Activated CD4-positive, alpha-beta T cell treated with anti-CD3 and anti-CD28 coated beads, Interleukin-2, amount 10 ng/mL, durations not matched to agents 24 days and 14 days (primary cell): ENCODE data around the gene DAZ3. TPM values are rescaled to one million over a fixed set of nuclear protein-coding genes. Genes with fewer than 3 reads are reported as not detected.
"Not testable (repeated sequence)": the region's sequence is repeated elsewhere in the genome, so short reads cannot be mapped to it uniquely, and the experiment has no call there.

ENCODE experiments used
- DNase-seq: peaks from one replicate; pipeline ENCODE4 v3.0.0; 2022
- H3K27ac Mint-ChIP-seq: one replicate; pipeline ENCODE4 v1.8.0; 2022; ENCODE audit warnings: mild to moderate bottlenecking, mixed read lengths
- H3K27me3 Mint-ChIP-seq: one replicate; pipeline ENCODE4 v1.8.0; 2022; ENCODE audit warnings: mixed read lengths
- H3K36me3 Mint-ChIP-seq: one replicate; pipeline ENCODE4 v1.8.0; 2022; ENCODE audit warnings: low read depth, mild to moderate bottlenecking, mixed read lengths
- H3K4me1 Mint-ChIP-seq: one replicate; pipeline ENCODE4 v1.8.0; 2021; ENCODE audit warnings: mixed read lengths
- H3K4me3 Mint-ChIP-seq: one replicate; pipeline ENCODE4 v1.8.0; 2022; ENCODE audit warnings: mild to moderate bottlenecking, moderate library complexity, mixed read lengths
- H3K9me3 Mint-ChIP-seq: one replicate; pipeline ENCODE4 v1.8.0; 2021; ENCODE audit warnings: mixed read lengths
- intact Hi-C: fragments of 100-400 bp; cut with micrococcal nuclease; formaldehyde crosslinking; loops from one replicate; pipeline ENCODE4 v1.15.1; 2023
- total RNA-seq: library from RNA; stranded (reverse); gene quantifications from 2 replicates; pipeline ENCODE4 v1.2.3, GENCODE V29; 2022

The DAZ3 gene, protein sequence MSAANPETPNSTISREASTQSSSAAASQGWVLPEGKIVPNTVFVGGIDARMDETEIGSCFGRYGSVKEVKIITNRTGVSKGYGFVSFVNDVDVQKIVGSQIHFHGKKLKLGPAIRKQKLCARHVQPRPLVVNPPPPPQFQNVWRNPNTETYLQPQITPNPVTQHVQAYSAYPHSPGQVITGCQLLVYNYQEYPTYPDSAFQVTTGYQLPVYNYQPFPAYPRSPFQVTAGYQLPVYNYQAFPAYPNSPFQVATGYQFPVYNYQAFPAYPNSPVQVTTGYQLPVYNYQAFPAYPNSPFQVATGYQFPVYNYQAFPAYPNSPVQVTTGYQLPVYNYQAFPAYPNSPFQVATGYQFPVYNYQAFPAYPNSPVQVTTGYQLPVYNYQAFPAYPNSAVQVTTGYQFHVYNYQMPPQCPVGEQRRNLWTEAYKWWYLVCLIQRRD
- total RNA-seq = not detected in 2 replicates

DNA sequence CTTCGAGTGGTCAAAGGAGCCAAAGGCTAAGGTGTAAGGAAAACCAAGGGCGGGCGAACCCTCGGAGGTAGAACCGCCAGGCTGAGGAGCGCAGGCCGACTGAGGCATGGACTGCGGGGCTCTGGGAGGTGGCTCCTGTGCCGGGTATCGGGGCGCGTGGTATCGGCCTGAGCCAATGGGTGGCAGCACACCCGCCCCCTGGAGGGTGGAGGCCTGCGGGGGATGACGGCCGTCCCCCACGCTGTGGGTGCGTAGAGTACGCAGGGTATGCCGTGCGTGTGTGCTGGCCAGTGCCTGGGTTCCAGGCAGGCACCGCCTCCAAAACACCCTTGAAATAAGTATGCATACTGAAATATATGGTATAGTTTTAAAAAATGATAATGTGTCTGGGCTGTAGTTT is at the start of gene DAZ3:
Gene DAZ3 (minus strand): TSS at position 101 of the 400 bp plus-strand sequence. CDS start 208 bp downstream, outside the sequence.
- H3K9me3 Mint-ChIP-seq, H3K36me3 Mint-ChIP-seq, H3K4me3 Mint-ChIP-seq, H3K4me1 Mint-ChIP-seq, intact Hi-C loops, H3K27me3 Mint-ChIP-seq, DNase-seq, H3K27ac Mint-ChIP-seq: not testable (repeated sequence)

DNA sequence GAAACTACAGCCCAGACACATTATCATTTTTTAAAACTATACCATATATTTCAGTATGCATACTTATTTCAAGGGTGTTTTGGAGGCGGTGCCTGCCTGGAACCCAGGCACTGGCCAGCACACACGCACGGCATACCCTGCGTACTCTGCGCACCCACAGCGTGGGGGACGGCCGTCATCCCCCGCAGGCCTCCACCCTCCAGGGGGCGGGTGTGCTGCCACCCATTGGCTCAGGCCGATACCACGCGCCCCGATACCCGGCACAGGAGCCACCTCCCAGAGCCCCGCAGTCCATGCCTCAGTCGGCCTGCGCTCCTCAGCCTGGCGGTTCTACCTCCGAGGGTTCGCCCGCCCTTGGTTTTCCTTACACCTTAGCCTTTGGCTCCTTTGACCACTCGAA is 20.4 kb upstream of the DAZ3 start, which contains the start of gene DAZ4:
Gene DAZ4 (plus strand): TSS at position 301 of the 400 bp plus-strand sequence. CDS start 208 bp downstream, outside the sequence.
- H3K4me1 Mint-ChIP-seq, intact Hi-C loops, H3K27me3 Mint-ChIP-seq, H3K4me3 Mint-ChIP-seq, H3K9me3 Mint-ChIP-seq, DNase-seq, H3K36me3 Mint-ChIP-seq, H3K27ac Mint-ChIP-seq: not testable (repeated sequence)

DNA sequence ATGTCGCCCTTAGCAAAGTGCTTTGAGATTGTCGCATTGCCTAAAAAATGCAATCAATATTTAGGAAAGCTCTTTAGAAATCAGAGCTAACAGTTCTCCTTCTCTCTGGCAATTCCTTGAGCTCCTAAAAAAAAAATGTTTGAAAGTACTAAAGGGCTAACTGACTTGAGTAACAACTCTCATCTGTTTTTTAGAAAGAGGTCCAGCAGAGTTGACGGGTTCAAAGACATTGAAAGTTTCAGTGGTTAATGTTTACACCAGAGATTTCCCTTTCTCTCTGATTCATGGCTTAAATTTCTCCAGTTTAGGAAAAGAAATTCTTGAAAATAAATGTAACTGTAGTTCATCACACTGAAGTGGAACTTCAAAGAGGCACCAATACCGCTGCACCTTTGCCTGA is 11.9 kb upstream of the DAZ3 start:
- DNase-seq, intact Hi-C loops, H3K4me1 Mint-ChIP-seq, H3K27ac Mint-ChIP-seq, H3K9me3 Mint-ChIP-seq, H3K36me3 Mint-ChIP-seq, H3K27me3 Mint-ChIP-seq, H3K4me3 Mint-ChIP-seq: not testable (repeated sequence)

DNA sequence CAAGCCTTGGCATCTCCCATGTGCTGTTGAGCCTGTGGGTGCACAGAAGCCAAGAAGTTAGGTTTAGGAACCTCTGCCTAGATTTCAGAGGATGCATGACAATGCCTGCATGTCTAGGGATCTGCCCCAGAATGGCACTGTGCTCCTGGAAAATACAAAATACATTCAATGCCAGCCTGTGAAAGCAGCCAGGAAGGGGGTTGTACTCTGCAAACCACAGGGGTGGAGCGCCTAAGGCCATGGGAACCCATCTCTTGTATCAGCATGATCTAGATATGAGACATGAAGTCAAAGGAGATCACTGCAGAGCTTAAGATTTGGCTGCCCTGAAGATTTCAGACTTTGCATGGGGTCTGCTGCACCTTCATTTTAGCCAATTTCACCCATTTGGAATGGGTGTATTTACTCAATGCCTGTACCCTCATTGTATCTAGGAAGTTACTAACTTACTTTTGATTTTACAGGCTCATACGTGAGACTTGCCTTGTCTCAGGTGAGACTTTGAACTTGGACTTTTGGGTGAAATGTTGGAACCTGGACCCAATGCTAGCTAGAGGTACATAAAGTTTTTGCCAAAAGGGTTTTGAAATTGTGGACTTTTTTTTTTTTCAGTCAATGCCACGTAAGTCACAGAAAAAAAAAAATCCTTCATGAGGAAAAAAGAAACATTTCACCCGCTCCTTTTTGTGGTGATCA is 11.1 kb upstream of the DAZ3 start:
- H3K4me1 Mint-ChIP-seq, H3K9me3 Mint-ChIP-seq, H3K27me3 Mint-ChIP-seq: not testable (repeated sequence)

DNA sequence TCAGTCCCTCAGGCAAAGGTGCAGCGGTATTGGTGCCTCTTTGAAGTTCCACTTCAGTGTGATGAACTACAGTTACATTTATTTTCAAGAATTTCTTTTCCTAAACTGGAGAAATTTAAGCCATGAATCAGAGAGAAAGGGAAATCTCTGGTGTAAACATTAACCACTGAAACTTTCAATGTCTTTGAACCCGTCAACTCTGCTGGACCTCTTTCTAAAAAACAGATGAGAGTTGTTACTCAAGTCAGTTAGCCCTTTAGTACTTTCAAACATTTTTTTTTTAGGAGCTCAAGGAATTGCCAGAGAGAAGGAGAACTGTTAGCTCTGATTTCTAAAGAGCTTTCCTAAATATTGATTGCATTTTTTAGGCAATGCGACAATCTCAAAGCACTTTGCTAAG is 8.6 kb upstream of the DAZ3 start:
- H3K27me3 Mint-ChIP-seq, H3K36me3 Mint-ChIP-seq, H3K9me3 Mint-ChIP-seq, H3K27ac Mint-ChIP-seq, DNase-seq, intact Hi-C loops, H3K4me3 Mint-ChIP-seq, H3K4me1 Mint-ChIP-seq: not testable (repeated sequence)

More for the DNA sequence above, 11.1 kb upstream of the DAZ3 start:
- H3K4me3 Mint-ChIP-seq, DNase-seq, H3K27ac Mint-ChIP-seq, intact Hi-C loops, H3K36me3 Mint-ChIP-seq: not testable (repeated sequence)

Other genes with a start within 250 kb of the DAZ3 start
- gene BPY2B, start 195.4 kb downstream of the DAZ3 start, total RNA-seq = not detected in 2 replicates
- not detected in 2 replicates for gene DAZ4, start 20.5 kb upstream of the DAZ3 start, total RNA-seq
- not detected in 2 replicates for gene BPY2C, start 238.7 kb upstream of the DAZ3 start, total RNA-seq